Activated effector memory CD4-positive, alpha-beta T cell treated with Interleukin-2 at 50 U/mL for 16 hours (primary cell): ENCODE measurements around the gene UVRAG.

Experiments
- DNase-seq: peaks from one replicate; pipeline ENCODE4 v3.0.0-alpha.2; 2020

The UVRAG gene

DNA sequence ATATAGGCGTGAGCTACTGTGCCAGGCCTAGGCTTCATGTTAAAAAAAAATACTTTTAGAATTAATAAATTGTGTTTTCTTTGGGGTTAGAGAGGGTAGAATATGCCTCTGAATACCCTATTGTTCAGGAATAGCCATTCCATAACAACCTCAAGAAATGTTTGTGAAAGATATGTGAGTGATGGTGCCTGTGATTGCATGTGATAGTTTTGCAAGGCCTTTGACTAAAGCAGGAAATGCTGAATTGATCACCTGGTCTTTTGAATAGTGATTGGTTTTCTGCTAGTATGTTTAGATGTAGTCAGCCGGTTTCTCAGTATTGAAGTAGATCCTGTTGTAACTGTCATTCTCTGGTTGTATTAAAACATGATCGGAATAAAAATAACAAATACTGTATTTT, 73.4 kb downstream of the UVRAG start:
- DNase-seq, result no peak

DNA sequence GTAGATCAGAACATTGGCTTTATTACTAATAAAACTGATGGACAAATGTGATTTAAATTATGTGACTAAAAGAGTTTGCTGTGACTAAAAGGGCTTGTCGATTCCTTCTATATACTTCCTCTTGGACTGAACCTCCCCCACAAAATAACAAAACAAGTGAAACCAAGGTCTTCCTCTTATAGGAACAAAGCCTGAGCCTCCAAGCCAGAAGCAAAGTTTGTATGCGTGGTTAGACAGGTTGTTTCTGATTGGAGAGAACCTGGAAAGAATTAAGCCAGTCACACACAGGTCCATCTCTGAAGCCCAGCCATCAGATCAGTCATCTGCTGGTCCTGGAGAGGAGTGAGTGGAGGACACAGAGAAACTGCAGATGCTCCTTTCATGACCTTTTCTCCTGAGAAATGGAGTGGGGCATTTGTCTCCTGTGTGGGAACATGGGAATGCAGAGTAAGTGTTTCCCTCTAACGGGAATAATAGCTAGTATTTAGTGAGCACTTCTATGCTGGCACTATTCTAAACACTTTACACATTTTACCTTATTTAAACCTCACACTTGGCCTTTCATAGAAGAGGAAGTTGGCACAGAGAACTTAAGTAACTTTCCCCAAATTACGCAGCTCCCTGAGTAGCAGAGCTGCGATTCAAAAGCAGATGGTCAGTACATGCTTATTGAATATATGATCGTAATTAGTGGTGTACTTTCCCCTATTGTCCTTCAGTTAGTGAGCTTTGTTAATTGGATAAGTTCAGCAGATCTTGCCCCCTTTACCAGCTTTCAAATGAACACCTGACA, 77.1 kb downstream of the UVRAG start:
- no peak for DNase-seq

DNA sequence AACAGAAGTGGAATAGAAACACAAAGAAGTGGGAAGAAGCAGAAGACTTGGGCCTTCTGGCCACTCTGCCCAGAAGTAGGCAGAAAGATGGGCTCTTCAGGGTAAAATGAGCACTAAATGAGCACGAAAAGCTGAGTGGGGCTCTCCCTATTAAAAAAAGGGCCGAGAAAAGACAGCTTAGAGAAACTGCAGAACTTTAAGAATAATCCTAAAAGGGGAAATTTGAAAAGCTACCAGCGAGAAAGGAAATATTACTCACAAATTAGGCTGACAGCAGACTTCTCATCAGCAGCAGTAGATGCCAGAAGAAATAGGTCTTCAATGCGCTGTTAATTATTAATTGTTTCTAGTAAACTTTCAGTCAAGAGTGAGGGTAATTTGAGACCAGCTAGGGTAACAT, 78.2 kb downstream of the UVRAG start:
- no peak for DNase-seq

DNA sequence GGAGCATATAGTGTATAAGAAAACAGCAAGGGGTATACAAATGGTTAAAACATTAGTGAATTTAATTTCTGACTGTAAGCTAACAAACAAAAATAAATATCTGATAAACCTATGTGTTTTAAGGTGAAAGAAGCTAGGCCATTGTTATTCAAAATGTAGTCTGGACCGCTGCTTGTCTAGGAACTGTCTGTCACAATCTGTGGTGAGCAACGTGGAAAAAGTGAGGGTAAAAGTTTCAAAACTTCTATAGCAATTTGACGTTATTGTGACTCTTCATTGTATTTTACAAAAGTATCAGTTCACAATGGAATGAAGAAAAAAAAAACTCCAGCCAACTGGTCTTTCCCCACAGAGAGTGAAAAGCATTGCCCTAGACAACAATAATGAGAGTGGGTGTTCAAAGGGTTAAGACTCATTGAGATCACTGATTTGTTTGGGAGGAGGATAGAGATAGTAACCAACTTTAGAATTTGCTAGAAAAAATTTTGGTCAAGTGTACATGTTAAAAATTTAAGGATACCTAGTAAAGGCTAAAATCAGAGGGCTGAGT, 79.1 kb downstream of the UVRAG start:
- no peak for DNase-seq

DNA sequence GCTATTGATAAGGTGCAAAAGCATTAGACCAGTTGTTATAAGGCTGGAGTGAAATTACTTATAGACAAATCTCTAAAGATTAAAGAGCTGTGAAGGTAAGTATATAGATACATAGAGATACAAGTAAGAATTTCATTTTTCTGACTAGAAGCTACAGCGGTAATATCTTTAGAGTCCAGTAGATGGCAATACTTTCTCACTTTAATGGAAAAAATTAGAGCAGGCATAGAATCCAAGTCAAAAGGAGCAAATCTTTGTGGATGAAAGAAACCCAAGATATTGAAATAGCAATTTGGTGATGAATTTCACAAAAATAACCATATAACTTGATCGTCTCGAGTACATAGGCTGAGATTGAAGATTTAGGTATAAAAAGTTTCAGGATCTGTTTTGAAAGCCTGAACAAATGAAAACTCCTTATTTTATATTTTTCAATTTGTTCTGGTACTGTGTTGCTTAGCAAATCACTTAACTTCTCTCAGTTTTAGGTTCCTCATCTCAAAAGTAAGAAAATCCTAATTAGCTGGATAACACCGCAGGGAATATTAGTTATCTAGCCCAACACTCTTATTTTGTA, 81.9 kb downstream of the UVRAG start:
- DNase-seq, result no peak

GRCh38 chr11:75898871-75899270, 83.9 kb downstream of the UVRAG start:
- DNase-seq, result no peak

DNA sequence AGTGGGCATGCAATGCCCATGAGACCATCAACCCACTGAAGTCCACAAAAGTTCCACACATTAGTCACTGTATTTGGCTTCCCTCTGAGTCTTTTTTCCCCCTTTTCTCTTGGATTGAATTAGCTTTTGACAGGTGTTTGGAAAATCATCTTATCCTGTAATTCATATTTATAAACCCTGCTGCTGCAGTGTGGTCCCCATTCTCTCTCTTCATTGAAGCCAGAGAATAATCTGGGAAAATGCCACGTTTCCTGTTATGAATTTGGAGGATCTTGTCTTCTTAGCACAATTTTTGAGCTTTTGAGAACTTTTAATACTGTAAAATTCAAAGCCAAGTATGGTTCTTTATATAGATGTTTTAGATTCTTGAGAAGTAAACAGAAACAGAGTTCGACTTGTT, 84.8 kb downstream of the UVRAG start:
- no peak for DNase-seq

GRCh38 chr11:75900848-75901247, 85.8 kb downstream of the UVRAG start:
- no peak for DNase-seq

- DNase-seq, result no peak
Observed at GRCh38 chr11:75902631-75903030, 87.6 kb downstream of the UVRAG start.

GRCh38 chr11:75903276-75903675, 88.3 kb downstream of the UVRAG start:
- DNase-seq, result no peak

GRCh38 chr11:75905434-75905833, 90.4 kb downstream of the UVRAG start:
- no peak for DNase-seq

- no peak for DNase-seq
Observed at GRCh38 chr11:75907906-75908527, 93.0 kb downstream of the UVRAG start.

GRCh38 chr11:75910426-75911145, 95.6 kb downstream of the UVRAG start:
- DNase-seq, result no peak

- DNase-seq, result no peak
Observed at GRCh38 chr11:75911459-75911858, 96.4 kb downstream of the UVRAG start.

DNA sequence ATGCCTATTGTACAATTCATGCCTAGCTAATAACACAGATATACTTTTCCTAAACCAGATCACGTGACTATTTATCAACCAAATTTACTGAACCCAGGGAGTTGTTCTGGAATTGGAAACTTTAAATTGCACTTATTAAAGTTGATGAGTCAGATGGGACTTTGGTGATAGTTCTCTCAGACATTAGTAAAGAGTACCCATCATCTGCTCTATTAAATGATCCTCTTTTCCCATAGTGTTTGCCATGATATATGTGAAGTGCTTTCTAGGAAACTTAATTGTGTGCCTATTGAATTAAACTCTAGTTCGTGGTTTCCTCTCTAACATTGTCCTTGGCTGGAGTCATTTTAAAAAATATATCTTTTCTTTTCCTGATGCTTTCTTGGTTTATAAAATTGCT, 99.0 kb downstream of the UVRAG start:
- no peak for DNase-seq

DNA sequence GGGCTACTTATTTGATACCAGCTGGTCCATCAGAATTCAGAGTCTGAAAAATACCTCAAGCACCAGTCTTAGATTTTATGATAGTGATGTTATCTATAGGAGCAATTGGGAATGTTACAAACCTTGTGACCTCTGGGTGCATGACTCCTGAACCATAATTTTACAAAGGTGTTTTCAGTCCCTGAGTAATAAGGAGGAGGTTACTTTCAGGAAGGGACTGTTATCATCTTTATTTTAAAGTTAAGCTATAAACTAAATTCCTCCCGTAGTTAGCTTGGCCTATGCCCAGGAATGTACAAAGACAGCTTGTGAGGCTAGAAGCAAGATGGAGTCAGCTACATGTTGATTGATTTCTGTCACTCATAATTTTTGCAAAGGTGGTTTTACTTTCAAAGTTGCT, 101.9 kb downstream of the UVRAG start:
- no peak for DNase-seq

GRCh38 chr11:75918331-75918730, 103.3 kb downstream of the UVRAG start:
- no peak for DNase-seq

DNA sequence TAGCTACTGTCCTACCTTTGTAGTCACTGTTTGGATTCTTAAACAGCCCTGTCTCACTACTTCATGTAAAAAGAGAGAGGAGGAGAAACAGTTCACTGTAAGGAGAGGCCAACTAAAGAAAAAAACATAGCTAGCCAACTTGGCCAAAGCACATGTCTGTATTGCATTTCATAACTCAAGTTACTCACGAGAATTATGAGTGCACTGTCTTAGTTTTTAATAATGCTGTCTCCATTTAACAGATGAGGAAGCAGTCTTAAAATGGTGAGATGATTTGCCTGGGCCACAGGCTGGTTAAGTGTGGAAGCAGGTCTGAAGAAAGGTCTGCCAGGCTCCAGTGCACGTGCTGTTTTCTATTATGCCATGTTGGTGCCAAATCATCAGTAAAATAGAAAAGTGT, 104.5 kb downstream of the UVRAG start:
- no peak for DNase-seq

DNA sequence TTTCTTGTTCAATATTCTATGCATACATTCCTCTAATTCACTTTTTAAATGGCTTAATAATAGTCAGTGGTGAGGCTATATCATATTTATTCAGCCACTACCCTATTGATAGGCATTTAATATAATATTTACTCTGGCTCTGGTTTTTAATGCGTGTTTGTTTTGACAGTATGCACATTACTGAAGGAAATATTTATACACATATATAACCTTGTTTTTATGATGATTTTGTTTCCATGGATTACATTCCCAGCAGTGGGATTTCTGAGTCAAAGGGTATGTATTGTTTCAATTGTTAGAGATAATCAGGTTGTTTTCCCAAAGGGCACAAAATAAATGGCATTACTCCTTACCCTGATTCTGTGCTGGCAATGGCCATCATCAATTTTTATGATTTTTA, 105.8 kb downstream of the UVRAG start:
- no peak for DNase-seq

- no peak for DNase-seq
Observed at GRCh38 chr11:75921808-75922207, 106.8 kb downstream of the UVRAG start.

DNA sequence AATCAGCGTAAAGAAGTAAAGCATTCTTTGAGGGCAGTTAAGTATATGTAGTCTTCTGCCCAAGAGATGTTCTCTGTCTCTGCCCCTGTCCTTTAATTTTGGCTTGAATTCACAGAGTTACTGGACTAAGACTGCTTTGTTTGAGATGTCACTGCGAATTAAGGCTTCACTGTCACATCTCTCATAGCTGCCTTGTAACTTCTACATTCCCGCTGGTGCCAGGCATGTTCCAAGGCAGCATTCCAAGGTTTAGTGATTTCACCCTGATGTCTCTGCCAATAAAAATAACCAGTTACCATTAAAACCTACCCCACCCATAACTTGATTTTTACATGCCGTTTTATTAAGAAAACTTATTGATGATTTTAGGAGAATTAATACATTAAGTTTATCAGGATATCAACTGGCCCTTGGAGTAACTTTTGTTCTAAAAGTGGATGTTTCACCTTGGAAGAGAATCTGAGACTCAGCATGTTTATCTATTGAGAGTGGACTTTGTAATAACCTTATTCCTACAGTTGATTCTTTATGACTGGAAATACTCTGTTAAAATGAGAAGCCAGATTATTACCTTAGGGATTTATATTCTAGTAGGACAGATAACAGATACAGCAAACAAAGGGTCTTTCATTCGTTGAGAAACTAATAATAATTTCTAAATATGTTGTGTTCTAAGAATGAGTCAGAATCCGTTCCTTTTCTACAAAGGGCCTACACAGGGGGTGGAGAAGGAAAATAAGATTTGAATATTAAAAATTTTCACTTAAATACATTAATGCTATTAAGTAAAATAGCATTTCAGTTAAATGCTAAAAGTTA, 110.2 kb downstream of the UVRAG start:
- no peak for DNase-seq

DNA sequence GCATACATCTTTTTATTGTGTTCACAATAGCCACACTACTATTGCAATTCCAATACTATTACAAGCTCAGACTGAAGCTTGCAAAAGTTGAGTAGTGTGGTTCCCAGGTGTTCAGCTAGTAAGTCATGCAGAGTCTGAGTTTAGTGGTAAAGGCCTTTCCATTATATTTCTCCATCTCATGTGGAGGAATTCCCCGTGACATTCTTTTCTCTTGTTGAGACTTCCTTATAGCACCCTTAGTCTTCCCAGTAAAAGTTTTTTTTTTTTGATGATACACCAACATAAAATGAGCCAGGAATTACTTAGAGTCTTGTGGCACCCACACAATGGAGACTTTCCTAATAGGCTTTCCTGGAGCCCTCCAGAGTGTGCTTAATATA, 110.8 kb downstream of the UVRAG start:
- DNase-seq, result no peak

DNA sequence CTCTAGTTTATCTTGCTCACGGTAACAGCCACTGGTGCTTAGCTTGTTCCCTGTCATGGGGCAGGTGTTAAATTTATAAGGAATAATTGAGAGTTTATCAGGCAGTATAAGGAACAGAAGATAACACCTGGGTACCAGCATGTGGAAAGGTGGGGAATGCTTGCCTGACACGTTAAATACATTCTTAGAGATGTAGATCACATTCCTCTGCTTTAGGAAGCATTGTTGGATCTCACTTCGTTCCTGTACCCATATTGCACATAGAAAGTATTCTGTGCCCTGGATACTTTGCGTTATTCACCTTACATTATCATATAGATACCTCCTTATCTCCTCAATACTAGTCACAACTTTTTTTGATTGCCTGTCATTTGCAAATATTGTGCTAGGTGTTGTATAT, 114.7 kb downstream of the UVRAG start:
- no peak for DNase-seq
